Choroid plexus epithelial cell (primary cell): ENCODE measurements around the gene PERM1.
"Not testable (repeated sequence)": the region's sequence is repeated elsewhere in the genome, so short reads cannot be mapped to it uniquely, and the experiment has no call there.

Experiments used
- DNase-seq: peaks from one replicate; pipeline ENCODE4 v3.0.0-alpha.2; 2010; ENCODE audit warnings: low read depth
- H3K4me3 ChIP-seq: 2 replicates; pipeline ENCODE4 v1.5.1; 2011; ENCODE audit warnings: low read depth, mild to moderate bottlenecking, control low read depth, low read length, moderate library complexity
- TF ChIP-seq, protein P1 (sequence below): conservative IDR thresholded peaks from 2 replicates; pipeline ENCODE4 v1.5.1; 2011; ENCODE audit warnings: low read depth, mild to moderate bottlenecking, control low read depth, inconsistent platforms, low read length, moderate library complexity

Gene PERM1

DNA sequence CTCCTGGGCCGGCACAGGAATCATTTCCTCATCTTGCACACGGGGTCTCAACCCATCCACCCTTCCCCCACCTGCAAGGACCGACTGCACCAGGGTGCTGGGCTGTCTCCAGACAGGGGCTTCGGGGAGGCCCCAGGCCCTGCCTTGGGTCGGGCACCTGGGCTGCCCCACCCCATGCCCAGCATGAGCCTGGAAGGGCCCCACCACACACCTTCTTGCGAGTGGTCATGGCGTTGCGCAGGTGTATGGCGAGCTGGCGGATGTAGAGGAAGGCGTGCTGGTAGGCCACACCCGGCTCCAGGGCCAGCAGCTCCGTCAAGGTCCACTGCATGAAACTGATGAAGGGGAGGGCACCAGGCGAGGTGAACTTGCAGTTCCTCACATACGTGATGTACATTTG lies 29.7 kb downstream of the PERM1 start:
- H3K4me3 ChIP-seq: no peak overlapping the region
- TF ChIP-seq, protein P1, sequence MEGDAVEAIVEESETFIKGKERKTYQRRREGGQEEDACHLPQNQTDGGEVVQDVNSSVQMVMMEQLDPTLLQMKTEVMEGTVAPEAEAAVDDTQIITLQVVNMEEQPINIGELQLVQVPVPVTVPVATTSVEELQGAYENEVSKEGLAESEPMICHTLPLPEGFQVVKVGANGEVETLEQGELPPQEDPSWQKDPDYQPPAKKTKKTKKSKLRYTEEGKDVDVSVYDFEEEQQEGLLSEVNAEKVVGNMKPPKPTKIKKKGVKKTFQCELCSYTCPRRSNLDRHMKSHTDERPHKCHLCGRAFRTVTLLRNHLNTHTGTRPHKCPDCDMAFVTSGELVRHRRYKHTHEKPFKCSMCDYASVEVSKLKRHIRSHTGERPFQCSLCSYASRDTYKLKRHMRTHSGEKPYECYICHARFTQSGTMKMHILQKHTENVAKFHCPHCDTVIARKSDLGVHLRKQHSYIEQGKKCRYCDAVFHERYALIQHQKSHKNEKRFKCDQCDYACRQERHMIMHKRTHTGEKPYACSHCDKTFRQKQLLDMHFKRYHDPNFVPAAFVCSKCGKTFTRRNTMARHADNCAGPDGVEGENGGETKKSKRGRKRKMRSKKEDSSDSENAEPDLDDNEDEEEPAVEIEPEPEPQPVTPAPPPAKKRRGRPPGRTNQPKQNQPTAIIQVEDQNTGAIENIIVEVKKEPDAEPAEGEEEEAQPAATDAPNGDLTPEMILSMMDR: no peak

GRCh38 chr1:951364-951763 lies 30.5 kb downstream of the PERM1 start:
- no peak for DNase-seq
- TF ChIP-seq, protein P1: peak; percentile 74

More for the DNA sequence above, 29.7 kb downstream of the PERM1 start:
- no peak for DNase-seq

DNA sequence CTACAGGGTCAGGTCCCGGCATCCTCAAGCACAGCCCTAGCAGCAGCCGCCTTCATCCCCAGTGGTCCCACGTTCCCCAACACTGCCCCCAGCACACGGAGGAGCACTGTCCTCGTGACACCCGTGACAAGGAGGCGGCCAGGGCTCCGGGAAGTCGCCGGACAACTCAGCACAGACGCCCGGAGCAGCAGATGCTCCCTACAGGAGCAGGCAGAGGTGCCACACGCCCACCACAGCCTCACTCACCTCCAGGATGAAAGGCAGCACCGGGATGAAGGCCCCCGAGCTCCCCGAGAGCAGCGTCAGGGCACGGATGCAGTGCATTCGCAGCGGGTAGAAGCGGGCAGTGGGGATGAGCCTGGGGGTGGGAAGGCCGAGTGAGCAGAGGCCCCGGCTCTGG lies 31.0 kb downstream of the PERM1 start:
- TF ChIP-seq, protein P1: no peak
- H3K4me3 ChIP-seq: no peak overlapping the region
- DNase-seq: no peak

More at GRCh38 chr1:951364-951763, 30.5 kb downstream of the PERM1 start:
- H3K4me3 ChIP-seq: no peak overlapping the region

DNA sequence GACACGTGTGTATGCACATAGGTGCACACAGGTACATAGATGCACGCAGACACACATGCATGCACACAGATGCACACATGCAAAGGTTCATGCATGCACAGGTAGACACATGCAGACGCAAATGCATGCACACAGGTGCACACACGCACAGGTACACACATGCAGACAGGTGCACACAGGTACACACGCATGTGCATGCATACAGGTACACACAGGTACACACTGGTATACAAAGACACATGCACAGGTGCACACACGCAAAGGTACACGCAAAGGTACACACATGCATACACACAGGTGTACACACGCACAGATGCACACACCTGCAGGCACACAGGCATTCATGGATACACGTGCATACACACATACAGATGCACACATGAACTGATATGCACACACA lies 31.6 kb downstream of the PERM1 start:
- TF ChIP-seq, protein P1: no peak
- H3K4me3 ChIP-seq: no peak overlapping the region
- no peak for DNase-seq

DNA sequence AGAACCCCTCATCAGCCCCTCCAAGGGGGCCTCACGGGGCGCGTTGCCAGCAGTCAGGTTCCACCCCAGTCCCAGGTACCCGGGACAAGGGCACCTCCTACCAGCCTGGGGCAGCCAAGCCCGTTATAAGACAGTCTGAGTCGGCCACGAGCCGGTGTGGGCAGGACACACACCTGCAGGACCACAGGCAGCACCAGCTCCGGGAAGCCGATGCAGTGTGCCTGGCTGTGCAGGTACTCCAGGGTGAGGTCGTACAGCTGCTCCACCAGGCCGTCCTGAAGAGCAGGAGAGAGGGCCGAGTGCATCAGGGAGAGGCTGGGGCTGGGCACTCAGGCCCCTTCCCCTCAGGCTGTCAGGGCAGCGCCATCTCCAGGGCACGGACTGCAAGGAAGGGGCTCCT lies 33.9 kb downstream of the PERM1 start:
- TF ChIP-seq, protein P1: no peak
- no peak for DNase-seq
- H3K4me3 ChIP-seq: no peak overlapping the region

DNA sequence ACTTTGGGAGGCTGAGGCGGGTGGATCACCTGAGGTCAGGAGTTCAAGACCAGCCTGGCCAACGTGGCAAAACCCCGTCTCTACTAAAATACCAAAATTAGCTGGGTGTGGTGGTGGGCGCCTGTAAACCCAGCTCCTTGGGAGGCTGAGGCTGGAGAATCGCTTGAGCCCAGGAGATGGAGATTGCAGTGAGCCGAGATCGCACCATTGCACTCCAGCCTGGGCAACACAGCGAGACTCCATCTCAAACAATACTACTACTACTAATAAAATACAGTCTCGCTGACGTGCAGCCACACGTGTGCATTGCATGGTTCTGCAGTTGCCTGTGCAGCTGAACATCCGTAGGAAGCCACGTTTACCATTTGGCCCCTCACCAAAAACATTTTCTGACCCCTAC lies 35.1 kb downstream of the PERM1 start:
- not testable (repeated sequence) for DNase-seq, H3K4me3 ChIP-seq

- no peak for DNase-seq
- TF ChIP-seq, protein P1: no peak
- no peak overlapping the region for H3K4me3 ChIP-seq
Measured at GRCh38 chr1:945688-946556, 36.0 kb downstream of the PERM1 start.
